Activated T-cell treated with anti-CD3 and anti-CD28 coated beads, Interleukin-2, amount 50 U/mL, for 48 hours (primary cell): ENCODE data around the gene DPP9.
"Not testable (repeated sequence)": the region's sequence is repeated elsewhere in the genome, so short reads cannot be mapped to it uniquely, and the experiment has no call there.

Experiments used
- DNase-seq, 2 experiments: peaks; one replicate each; pipeline ENCODE4 v3.0.0-alpha.2; 2020

The DPP9 gene

DNA sequence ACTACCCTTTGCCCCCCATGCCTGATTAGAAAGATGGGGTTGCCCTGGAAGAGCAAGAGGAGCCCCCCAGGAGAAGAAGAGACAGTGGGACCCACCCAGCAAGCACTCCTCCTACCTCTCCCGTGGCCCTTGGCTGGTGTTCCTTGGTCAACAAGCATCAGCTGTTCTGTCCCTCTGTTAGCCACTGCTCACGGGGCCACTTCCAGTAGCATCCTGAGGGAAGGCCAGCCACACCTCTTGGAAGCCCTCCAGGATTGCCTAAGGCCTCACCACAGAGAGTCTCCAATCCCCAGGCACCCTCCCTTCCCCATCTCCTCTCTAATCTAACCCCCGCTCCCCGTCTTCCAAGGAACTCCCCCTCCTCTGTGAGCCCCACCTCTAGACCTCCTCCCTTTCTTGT is 15.1 kb upstream of the DPP9 start:
- DNase-seq, result no peak

DNA sequence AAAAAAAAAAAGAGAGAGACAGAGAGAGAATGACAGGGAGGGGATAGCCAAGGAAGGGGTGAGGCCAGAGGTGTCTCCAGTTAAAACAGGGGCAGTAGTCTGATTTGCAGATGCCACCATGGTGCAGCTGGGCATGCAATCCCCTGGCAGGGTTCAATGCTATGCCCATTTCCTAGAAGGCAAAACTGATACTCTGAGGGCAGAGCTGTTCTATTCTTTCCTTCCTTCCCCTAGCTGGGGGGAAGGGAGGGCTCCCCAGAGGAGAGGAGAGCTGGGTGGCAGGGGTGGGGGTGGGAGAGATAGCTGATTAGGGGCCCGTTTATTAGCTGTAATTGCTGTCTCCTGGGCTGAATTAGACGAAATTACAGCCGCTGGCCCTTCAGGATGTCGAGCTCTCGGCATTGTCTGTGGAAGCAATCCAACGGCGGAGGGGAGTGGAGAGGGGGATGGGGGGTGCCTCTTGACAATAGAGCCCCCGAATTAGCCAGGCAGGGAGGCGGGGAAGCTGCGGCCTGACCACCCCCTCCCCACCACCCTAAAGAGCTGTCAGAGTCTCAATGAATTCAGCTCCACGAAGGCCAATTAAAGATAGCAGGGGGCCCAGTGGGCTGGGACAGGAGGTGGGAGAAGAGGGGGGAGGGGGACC is 14.4 kb upstream of the DPP9 start:
- no peak for DNase-seq

DNA sequence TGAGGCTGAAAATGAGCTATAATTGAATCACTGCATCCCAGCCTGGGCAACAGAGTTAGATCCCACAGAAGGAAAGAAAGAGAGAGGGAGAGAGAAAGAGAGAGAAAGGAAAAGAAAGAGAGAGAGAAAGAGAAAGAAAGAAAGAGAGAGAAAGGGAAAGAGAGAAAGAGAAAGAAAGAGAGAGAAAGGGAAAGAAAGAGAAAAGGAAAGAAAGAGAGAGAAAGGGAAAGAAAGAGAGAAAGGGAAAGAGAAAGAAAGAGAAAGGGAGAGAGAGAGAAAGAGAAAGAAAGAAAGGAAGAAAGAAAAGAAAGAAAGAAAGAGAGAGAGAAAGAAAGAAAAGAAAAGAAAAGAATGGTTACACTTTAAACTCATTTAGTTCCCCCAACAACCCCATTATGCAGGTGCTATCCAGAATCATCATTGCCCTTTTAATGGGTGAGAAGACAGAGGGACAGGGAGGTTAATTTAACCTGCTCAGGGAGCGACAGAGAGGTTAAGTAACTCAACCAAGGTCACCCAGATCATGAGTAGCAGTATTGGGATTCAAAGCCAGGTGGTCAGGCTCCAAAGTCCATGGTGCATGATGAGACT is 10.2 kb upstream of the DPP9 start:
- no peak for DNase-seq

DNA sequence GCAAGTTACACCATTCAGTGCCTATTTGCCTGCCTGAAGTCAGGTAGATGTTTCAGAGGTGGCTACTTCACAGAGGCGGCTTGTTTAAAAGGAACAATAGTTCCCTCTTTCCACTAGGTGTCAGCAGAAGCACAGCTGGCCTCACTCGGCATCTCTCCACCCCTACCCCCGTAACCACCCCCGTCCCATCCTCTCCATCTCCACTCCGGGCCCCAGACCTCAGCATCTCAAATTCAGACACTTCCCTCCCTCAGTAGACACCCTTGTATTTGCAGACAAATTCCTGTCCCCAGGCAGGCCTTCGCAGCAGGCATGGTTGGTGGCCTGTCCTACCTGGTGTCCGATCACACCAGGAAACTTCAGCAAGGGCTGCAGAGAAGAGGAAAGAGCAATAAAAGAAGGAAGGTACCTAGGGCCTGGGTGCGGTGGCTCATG is 9.1 kb upstream of the DPP9 start:
- peak; percentile 55 to 63 for DNase-seq

DNA sequence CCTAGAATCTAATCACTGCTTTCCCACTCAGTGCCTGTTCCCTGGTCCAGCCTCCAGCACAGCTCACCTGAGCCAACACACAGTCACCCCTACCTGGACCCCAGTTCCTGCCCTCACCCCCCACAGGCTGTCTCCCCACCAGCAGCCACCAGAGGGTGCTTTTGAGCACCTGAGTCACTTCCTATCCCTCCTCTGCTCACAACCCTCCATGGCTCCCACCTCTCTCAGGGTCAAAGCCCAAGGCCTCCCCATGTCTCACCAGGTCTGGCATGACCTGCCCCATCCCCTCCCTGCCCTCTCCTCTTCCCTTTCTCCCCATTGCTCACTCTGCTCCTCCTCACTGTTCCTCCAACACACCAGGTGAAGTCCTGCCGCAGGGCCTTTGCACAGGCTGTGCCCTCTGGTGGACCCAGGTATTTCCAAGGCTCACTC is 7.1 kb upstream of the DPP9 start:
- peak; percentile 85 to 86 for DNase-seq

DNA sequence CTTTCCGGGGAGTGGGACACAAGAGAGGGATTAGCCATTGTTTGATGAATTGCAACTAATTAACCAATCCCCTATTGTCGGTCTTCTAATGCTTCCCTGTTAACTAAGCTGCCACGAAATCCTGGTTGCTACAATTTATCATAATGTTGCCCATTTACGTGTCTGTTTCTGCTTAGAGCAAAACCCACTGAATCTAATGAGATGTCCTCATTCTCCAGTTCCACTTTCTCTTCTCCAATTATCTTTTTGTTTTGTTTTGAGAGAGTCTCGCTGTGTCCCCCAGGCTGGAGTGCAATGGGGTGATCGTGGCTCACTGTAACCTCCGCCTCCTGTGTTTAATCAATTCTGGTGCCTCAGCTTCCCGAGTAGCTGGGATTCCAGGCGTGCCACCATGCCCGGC is 5.2 kb upstream of the DPP9 start:
- no peak for DNase-seq

DNA sequence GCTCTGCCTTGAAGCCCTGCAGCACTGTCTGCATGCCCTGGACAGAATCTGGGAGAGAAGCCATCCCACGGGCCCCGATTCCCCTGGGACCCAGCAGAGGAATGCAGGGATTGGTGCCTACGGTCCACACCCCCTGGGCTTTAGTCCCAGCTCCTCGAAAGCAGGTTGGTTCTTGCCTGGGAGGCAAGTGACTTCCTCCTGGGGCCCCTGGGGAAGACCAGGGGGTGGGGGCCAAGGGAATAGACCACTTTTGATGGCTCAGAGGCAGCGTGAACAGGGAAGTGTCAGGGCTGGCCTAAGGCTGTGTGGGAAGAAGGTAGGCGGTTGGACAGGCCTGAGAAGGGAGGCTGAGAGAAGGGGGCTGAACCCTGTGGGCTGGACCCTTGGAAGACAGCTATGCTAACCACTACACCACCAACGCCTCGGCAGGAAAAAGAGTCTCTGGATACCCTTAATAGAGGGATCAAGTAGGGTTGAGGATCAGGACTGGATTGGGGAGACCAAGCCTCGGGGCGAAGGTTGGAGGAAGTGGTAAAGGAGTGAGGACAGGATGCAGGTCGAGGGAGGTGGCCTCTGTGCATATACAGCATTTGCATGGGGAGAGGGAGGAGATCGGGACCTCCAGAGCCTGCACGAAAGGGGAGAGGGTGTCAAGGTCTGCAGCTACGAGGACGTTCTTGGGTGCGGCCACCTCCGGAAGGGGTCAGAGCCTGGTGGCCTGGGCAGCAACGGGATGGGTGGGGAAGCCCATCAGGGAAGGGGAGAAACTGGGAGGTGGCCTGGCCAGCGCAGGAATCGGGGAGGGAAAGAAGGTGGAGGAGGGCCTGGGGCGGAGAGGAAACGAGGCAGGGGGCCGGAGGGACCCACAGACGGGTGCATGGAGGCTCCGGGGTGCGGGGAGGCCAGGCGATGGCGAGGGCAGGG is 709 bp downstream of the DPP9 start:
- peak; percentile 31 to 44 for DNase-seq

DNA sequence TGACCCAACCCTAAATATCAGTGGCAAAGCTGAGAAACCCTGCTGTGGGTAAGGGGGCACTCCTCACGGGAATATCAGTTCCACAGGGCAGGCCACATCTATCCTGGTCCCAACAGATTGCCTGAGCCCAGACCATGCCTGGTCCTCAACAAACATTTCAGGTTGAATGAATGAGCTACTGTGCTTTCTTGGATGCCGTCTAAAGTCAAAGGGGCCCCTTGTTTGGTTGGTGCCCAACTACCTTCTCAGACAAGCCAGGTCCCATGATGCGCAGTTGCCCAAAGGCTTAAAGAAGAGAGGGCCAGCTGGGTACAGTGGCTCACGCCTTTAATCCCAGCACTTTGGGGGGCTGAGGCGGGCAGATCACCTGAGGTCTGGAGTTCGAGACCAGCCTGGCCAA is 2.4 kb downstream of the DPP9 start:
- DNase-seq, result no peak

DNA sequence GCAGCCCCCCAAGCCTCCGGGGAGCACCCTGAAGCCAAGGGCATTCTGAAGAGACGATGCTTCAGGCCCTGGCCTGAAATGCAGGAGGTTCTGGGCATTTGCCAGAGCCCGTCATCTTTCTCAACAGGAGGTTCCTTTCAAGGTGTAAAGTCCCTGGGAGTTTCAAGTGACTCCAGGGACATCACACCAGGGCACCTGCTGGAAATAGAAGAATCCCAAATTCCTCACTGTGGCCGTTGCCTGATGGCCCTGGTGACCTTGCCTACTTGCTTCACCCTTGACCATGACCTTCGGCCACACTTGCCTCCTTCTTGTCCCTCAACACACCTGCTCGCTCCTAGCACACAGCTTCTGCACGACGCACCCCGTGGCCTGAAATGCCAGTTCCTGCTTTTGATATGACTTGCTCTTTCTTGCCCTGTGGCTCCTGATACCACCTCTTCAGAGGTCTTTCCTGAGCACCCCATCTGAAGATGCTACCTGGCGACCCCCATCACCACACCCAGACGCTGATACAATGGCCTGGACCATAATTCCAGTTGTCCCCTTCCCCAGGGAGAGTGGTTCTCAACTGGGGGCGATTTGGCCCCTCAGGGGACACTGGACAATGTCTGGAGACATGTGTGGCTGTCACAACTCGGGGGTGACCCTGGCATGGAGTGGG is 3.5 kb downstream of the DPP9 start:
- no peak for DNase-seq

DNA sequence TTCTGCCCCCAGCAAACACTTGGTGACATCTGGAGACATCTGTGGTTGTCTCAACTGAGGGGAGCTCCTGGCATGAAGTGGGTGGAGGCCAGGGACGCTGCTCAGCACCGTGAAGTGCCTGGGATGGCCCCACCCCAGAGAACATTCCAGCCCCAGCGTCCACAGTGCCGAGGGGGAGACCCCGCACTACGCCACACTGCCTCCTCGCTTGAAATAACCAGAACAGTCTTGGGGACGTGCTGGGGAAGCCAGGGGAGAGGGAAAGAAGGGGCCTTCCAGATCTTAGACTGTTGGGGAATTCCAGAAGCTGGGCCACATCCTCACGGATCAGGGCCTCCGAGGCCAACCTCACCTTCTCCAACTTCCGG is 4.2 kb downstream of the DPP9 start:
- DNase-seq, result no peak

DNA sequence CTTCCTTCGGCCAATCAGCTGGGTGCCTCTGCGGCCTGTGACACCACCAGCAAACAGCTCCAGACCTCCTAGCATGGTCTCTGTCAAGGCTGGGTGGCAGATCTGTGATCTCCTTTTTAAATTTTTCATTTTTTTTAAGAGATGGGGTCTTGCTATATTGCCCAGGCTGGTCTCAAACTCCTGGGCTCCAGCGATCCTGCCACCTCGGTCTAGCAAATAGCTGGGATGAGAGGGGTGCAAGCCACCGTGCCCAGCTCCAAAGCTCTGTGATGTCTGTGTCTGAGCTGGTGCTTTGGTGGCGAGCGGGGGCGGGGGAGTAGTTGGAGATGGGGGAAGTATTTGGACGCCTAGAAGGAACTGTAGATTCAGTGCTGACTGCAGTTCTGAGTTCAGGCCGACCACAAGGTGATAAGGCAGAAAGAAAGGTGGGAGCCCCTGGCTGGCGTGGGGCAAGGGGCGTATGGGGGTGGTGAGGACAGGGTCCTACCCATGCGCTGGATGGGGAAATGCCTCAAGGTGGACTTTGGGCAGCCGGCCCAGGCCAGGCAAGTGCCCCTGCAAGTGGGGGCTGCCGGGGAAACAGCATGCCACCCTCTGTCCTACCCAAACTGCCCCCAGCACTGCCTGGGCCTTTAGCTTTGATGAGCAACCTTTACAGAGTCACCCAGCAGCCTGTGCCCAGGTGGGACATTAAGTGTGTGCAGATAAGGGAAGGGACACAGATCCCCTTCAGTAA is 5.5 kb downstream of the DPP9 start:
- no peak for DNase-seq

DNA sequence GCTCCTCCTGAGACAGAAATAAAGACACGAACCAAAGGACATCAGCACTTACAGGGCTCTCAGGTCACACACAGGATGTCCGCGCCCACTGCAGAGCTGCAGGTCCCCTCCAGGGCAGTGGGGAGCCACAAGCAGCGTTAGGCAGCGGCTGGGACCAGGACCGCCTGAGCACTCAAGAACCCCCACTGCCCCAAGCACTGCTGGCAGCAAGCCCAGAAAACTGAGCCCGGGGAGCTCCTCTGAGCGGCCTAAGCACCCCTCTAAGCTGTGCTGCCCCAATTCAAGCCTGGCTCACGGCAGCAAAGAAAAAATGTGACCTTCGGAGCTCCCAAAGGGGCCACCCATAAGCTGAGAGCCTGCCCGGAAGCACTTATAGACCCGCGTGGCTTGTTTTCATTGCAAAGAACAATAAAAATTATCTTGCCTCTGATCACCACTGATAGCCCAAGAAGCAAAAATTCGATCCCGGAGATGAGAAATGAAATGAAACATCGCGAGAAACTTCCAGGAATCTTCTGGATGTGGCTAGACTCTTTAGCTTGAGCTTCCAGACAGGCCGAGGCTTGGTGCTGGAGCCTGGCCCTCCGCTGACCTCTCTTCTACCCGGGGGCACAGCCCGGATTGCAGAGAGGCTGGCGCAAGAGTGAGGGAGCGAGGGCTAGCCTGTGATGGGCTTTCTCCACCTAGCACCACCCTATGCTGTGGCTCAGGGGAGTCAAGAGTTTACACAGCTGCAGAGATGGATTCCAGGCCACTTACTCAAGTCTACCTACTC is 6.3 kb downstream of the DPP9 start:
- no peak for DNase-seq

DNA sequence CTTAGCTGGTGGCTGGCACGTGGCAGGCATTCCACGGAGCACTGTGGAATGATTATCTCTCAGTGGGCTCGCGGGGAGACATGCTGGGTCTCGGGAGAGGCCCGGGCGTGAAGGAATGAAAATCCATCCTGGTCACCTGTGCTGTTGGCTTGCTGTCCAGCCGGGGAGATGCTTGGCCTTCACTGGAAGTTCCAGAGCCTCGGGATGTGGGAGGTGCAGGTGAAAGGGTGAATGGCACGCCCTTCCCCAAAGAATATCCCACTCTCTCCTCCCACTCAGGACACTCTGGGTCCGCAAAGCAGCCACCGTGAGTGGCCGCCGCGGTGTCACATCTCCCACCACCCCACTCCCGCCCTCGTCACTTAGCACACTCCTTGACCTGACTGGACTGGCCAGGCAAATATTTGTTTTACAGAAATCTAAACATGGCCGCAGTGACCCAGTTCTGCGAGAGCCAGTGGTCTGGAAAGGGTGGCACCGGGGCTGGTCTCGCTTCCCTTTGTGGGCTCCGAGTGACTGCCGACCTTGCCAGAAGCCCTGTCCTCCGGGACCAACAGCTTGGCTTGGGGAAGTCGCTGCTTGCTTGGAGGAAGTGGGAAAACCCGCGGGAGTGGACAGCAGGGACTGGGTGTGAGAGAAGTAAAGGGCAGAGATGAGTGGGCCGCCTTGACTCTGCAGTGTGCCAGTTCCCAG is 8.0 kb downstream of the DPP9 start:
- no peak for DNase-seq

DNA sequence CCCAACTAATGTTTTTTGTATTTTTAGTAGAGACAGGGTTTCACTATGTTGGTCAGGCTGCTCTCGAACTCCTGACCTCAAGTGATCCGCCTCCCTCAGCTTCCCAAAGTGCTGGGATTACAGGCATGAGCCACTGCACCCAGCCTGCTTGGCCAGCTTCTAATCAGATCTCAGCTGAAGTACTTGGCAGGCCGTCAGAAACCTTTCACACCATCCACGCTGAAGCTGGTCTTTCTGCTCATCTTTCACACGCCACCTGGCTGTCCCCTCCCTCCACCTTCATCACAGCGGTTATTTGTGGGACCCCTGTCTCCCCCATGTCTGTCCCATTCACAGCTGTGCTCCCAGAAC is 8.5 kb downstream of the DPP9 start:
- DNase-seq, result not testable (repeated sequence)

DNA sequence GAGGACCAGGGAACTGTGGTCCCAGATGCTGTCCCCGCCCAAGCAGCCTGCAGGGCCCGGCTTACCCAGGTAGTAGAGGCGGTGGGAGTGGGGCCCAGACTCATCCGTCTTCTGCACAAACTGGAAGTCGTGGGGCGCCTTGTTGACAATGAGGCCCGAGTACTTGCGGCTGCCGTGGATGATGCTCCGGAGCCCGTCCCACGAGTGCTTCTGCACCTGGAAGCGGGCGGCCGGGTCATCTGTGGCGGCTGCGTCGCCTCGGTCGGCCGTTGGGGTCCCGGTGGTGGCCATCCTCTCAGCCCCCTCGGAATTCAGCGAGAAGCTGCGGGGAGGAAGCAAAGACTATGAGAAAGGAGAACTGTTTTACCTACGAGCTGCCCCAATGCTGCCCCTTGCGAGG is 9.6 kb downstream of the DPP9 start:
- no peak for DNase-seq

DNA sequence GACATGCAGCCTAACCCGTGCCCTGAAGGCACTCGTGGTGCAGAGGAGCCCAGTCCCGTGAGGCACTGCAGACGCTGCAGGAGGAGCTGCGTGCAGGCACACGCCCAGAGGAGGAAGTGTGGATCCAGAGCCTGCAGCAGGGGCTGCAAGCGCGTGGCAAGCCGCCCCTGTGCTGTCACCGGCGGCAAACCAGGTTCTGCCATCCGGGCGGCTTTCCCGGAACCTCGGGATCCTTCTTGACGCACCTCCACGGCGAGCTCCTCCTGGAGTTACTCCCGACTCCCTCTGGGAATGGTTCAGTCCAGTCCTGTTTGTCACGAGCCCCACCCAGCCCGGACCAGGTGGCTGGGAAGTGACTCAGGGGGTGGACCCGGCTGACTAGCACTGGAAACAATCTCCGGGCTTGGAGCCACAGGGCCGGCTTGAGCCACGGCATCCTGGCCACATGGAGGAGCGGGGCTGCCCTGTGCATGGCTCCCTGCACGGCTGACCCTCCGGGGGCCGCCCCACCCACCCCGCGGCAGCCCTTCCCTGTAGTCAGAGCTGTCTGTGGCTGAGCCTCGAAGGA is 10.2 kb downstream of the DPP9 start:
- no peak for DNase-seq

DNA sequence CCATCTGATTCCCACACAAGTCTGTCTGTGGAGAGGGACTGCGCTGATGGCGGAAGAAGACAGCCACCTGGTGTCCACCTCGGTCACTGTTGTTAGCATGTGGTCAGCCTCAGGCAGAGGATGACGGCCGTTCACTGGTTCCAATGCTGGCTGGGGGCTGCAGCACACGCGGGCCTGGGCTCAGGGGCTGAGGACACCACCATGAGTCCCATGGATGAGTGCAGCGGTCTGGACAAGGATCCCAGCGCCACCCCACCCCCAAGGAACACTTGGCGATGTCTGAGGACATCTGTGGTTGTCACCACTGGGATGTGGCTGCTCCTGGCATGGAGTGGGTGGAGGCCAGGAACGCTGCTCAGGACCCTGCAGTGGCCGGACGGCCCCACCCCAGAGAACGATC is 10.9 kb downstream of the DPP9 start:
- no peak for DNase-seq

DNA sequence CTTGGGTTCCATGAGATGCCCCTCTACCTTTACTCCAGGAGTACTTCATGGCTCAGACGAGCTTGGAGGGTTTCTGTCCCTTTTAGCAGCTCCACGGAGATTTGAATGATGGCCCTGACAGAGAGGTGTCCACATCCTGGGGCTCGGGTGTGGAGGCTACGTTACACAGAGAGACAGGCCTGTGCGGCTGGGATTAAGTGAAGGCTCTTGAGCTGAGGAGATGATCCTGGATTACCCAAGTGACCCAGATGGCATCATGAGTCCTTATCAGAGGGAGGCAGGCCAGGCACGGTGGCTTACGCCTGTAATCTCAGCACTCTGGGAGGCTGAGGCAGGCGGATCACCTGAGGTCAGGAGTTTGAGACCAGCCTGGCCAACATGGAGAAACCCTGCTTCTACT is 12.4 kb downstream of the DPP9 start:
- DNase-seq, result no peak

DNA sequence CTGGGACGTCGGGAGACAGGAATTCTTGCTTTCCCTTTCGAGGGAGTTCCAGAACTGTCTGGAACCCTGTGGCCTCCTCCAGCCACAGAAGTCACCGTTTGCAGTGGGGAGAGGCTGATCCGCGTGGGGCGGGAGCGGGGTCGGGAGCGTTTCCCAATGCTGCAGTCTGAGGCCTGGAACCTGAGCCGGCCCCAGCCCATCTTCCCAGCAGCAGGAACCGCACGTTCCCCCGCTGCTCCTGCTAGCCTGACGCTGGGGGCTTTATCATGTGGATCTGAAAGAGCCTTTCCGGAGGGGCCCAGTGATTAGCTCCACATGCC is 13.4 kb downstream of the DPP9 start:
- DNase-seq, result no peak

DNA sequence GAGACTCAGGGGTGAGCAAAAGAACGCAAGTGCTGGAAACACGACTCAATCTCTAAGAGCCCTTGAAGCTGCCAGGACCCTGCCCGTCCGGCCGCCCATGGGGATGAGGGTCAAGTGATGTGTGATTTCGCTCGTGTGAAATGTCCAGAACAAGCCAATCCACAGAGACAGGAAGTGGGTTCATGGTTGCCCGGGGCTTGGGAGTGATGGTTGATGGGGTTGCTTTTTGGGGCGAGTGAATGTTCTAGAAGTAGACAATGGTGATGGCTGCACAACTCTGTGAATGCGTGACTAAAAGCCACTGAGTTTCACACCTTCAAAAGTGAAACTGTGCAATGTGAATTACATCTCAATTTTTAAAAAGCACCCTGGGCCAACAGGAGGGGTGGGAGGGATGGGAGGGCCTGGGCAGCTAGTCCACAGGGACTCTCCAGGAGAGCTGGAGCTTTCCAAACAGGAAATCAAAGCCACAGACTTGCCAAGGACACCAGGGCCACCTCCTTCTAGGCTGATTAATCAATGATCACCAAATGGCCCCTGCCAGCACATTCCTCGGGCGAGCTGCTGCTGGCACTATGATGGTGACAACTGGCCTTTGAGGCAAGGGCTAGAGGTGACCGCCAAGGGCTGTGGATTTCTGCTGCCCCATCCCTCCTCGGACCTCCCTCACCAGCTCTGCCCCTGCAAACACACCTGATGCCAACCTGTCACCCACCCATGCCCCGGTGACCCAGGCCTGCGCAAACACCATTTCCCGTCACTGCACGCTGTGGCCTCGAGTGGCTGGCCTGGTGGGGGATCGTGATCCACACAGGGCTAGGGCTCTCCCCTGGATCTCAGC is 14.0 kb downstream of the DPP9 start:
- no peak for DNase-seq
